Loucy (cell line): ENCODE data around the gene CNTNAP2.

ENCODE experiments used
- H2AFZ ChIP-seq: fragments of 200-600 bp; sonication (generic); 2 replicates; pipeline ENCODE4 v1.6.0; 2016; ENCODE audit warnings: antibody characterized with exemption, mild to moderate bottlenecking, low read length, moderate library complexity
- H3F3A ChIP-seq: fragments of 200-600 bp; 2 replicates; pipeline ENCODE4 v1.6.0; 2016; ENCODE audit warnings: antibody characterized with exemption, low read depth, mild to moderate bottlenecking
- H3K27me3 ChIP-seq: fragments of 200-600 bp; sonication (generic); 2 replicates; pipeline ENCODE4 v1.6.1; 2014; ENCODE audit warnings: low read length, mild to moderate bottlenecking; ENCODE audit not compliant: insufficient read depth, poor library complexity, severe bottlenecking
- H3K36me3 ChIP-seq: fragments of 200-600 bp; sonication (generic); 2 replicates; pipeline ENCODE4 v1.6.1; 2016; ENCODE audit warnings: low read length; ENCODE audit not compliant: insufficient read depth
- H3K4me1 ChIP-seq: fragments of 200-600 bp; sonication (generic); 2 replicates; pipeline ENCODE4 v1.5.1; 2014; ENCODE audit warnings: low read length, mild to moderate bottlenecking; ENCODE audit not compliant: insufficient read depth, poor library complexity, severe bottlenecking
- H3K4me2 ChIP-seq: fragments of 200-600 bp; sonication (generic); 2 replicates; pipeline ENCODE4 v1.6.0; 2014; ENCODE audit warnings: antibody characterized with exemption, low read length, low read depth, mild to moderate bottlenecking; ENCODE audit not compliant: poor library complexity, severe bottlenecking
- H3K4me3 ChIP-seq: fragments of 200-600 bp; sonication (generic); 2 replicates; pipeline ENCODE4 v1.5.1; 2014; ENCODE audit warnings: low read length, mild to moderate bottlenecking, mixed read lengths; ENCODE audit not compliant: poor library complexity, severe bottlenecking
- H3K79me2 ChIP-seq: fragments of 200-600 bp; sonication (generic); 2 replicates; pipeline ENCODE4 v1.6.1; 2014; ENCODE audit warnings: low read length; ENCODE audit not compliant: insufficient read depth
- H3K9ac ChIP-seq: fragments of 200-600 bp; sonication (generic); 2 replicates; pipeline ENCODE4 v1.6.0; 2014; ENCODE audit warnings: mild to moderate bottlenecking, low read depth, low read length, moderate library complexity; ENCODE audit not compliant: poor library complexity, severe bottlenecking
- H3K9me2 ChIP-seq: fragments of 200-600 bp; sonication (generic); replicated peaks from 2 replicates; pipeline ENCODE4 v1.6.1; 2016; ENCODE audit warnings: low read depth, low read length, mixed read lengths
- H3K9me3 ChIP-seq: fragments of 200-600 bp; sonication (generic); 2 replicates; pipeline ENCODE4 v1.6.1; 2014; ENCODE audit warnings: mild to moderate bottlenecking, antibody characterized with exemption, low read length, low read depth; ENCODE audit not compliant: insufficient read depth
- H4K20me1 ChIP-seq: fragments of 200-600 bp; sonication (generic); 2 replicates; pipeline ENCODE4 v1.6.0; 2014; ENCODE audit warnings: antibody characterized with exemption, low read length, mild to moderate bottlenecking; ENCODE audit not compliant: insufficient read depth, poor library complexity, severe bottlenecking
- CTCF ChIP-seq: fragments of 200-600 bp; sonication (generic); conservative IDR thresholded peaks from 2 replicates; pipeline ENCODE4 v1.5.1; 2014; ENCODE audit warnings: mild to moderate bottlenecking, antibody characterized with exemption, low read length
- EZH2phosphoT487 ChIP-seq: fragments of 200-600 bp; IDR thresholded peaks from 2 replicates; pipeline ENCODE4 v1.6.1; 2018; ENCODE audit warnings: antibody characterized with exemption, mild to moderate bottlenecking, moderate library complexity, borderline replicate concordance

CNTNAP2 gene

GRCh38 chr7:146150153-146150552, 33.6 kb downstream of the CNTNAP2 start:
- Histone ChIP-seq H3K4me2 (no peak overlapping the region), H3K9me2 (no peaks in the 10 kb centered on the region), H3K9me3 (no peaks in the 10 kb centered on the region), H3K4me1 (no peaks in the 10 kb centered on the region), H3K9ac (no peak overlapping the region), H2AFZ (no peak overlapping the region), H3K79me2 (no peaks in the 10 kb centered on the region), H4K20me1 (no peaks in the 10 kb centered on the region), H3K4me3 (no peak overlapping the region), H3F3A (no peaks in the 10 kb centered on the region), H3K36me3 (no peaks in the 10 kb centered on the region), H3K27me3 (no peaks in the 10 kb centered on the region)
- TF ChIP-seq EZH2phosphoT487 (no peak), CTCF (no peak)

GRCh38 chr7:146172112-146172511, 55.5 kb downstream of the CNTNAP2 start:
- no peaks in the 10 kb centered on the region for H4K20me1 ChIP-seq
- H3K27me3 ChIP-seq = no peaks in the 10 kb centered on the region
- H3K4me1 ChIP-seq = no peaks in the 10 kb centered on the region
- no peak overlapping the region for H3K9ac ChIP-seq
- TF ChIP-seq EZH2phosphoT487 (no peak), CTCF (no peak)
- no peaks in the 10 kb centered on the region for H3K9me3 ChIP-seq
- no peaks in the 10 kb centered on the region for H3K36me3 ChIP-seq
- H3K4me3 ChIP-seq = no peak overlapping the region
- H3K9me2 ChIP-seq = no peaks in the 10 kb centered on the region
- H3K4me2 ChIP-seq = no peak overlapping the region
- H3F3A ChIP-seq = no peaks in the 10 kb centered on the region
- H2AFZ ChIP-seq = no peak overlapping the region
- no peaks in the 10 kb centered on the region for H3K79me2 ChIP-seq

GRCh38 chr7:146175716-146176115, 59.1 kb downstream of the CNTNAP2 start:
- Histone ChIP-seq H3K4me1 (no peaks in the 10 kb centered on the region), H3K9me2 (no peaks in the 10 kb centered on the region), H3F3A (no peaks in the 10 kb centered on the region), H3K4me2 (no peak overlapping the region), H3K36me3 (no peaks in the 10 kb centered on the region), H3K9me3 (no peaks in the 10 kb centered on the region), H3K79me2 (no peaks in the 10 kb centered on the region), H3K27me3 (no peaks in the 10 kb centered on the region), H2AFZ (no peak overlapping the region), H3K4me3 (no peak overlapping the region), H3K9ac (no peak overlapping the region), H4K20me1 (no peaks in the 10 kb centered on the region)
- TF ChIP-seq CTCF = no peak
- TF ChIP-seq EZH2phosphoT487 = no peak
